ENCODE results near the gene PAN2.
"Not testable (repeated sequence)": the region's sequence is repeated elsewhere in the genome, so short reads cannot be mapped to it uniquely, and the experiment has no call there.

Gene PAN2

GRCh38 chr12:56341616-56342015 lies 7.8 kb upstream of the PAN2 start:
- DNase-seq (ENCODE audit: low read depth) = no peak

- DNase-seq (ENCODE audit: low read depth) = no peak
These were observed 5.3 kb upstream of the PAN2 start for GRCh38 chr12:56339158-56339422.

GRCh38 chr12:56338308-56339157 lies 4.7 kb upstream of the PAN2 start, which contains the start of gene IL23A:
IL23A (plus strand) TSS chr12:56338884; CDS start chr12:56339045, 161 bp downstream.
- no peak for DNase-seq (ENCODE audit: low read depth)

GRCh38 chr12:56337753-56338251 lies 4.0 kb upstream of the PAN2 start:
- DNase-seq (ENCODE audit: low read depth) = no peak

- no peak for DNase-seq (ENCODE audit: low read depth)
These were observed 2.8 kb upstream of the PAN2 start for GRCh38 chr12:56336361-56337167.

GRCh38 chr12:56335527-56335926 lies 1.7 kb upstream of the PAN2 start:
- not testable (repeated sequence) for DNase-seq (ENCODE audit: low read depth)

DNA sequence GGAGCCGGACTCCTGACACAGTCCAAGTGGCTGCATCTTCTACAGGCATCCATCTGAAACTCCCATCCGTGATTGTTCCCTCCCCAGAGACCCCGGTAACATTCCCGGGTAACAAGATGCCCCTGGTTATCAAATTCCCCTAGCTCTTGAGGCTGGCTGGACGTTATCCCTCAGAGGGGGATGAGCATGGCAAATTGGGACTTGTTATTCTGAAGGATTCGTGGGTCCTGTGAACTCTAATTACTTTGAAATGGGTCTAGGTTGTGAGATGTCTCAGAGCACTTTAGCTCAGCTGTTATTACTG lies 642 bp upstream of the PAN2 start:
- no peak for DNase-seq (ENCODE audit: low read depth)

- no peak for DNase-seq (ENCODE audit: low read depth)
These were observed 562 bp downstream of the PAN2 start for GRCh38 chr12:56333197-56333678.

- DNase-seq (ENCODE audit: low read depth) = no peak
These were observed 1.1 kb downstream of the PAN2 start for GRCh38 chr12:56332512-56333196.

- DNase-seq (ENCODE audit: low read depth) = no peak
These were observed 2.8 kb downstream of the PAN2 start for GRCh38 chr12:56330936-56331490.

GRCh38 chr12:56326533-56326932 lies 7.3 kb downstream of the PAN2 start:
- DNase-seq (ENCODE audit: low read depth) = no peak

DNA sequence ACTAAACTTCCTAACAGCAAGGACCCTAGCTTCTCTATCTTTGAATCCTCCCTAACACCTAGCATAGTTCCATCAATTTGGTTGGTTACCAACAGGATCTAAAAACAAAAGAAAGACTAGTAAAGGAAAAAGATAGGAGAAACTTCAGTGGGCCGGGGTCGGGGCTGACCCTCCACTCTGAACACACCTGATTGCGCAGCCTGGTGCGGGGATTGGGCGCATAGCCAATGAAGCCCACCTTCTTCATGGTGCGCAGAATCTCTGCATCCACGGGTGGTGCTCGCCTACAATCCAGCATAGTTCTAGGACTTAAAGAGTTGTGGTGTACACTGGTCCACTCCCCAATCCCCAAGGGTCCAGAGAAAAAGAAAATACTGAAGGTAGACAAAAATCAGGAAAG lies 7.7 kb downstream of the PAN2 start:
- no peak for DNase-seq (ENCODE audit: low read depth)

DNA sequence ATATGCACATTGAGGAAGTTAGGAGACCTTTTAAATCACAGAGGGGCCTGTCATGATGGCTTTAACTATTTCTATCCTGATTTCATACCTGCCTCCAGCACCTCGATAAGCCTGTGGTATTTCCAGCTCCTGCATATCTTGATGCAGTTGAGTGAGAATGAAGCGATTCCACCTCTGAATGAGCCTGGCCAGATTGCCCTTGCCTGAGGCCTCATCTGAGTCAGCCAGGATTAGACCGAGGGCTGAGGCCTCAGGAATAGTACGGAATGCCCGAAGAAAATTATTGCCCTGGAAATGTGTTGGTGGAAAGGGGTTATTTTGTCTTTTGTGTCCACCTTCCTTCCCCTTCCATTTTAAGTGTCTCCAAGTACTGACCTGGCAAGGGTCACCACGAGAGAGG lies 9.6 kb downstream of the PAN2 start:
- DNase-seq (ENCODE audit: low read depth) = no peak

- DNase-seq (ENCODE audit: low read depth) = not testable (repeated sequence)
These were observed 12.2 kb downstream of the PAN2 start for GRCh38 chr12:56321610-56322009.

GRCh38 chr12:56321027-56321426 lies 12.8 kb downstream of the PAN2 start:
- DNase-seq (ENCODE audit: low read depth) = no peak

DNA sequence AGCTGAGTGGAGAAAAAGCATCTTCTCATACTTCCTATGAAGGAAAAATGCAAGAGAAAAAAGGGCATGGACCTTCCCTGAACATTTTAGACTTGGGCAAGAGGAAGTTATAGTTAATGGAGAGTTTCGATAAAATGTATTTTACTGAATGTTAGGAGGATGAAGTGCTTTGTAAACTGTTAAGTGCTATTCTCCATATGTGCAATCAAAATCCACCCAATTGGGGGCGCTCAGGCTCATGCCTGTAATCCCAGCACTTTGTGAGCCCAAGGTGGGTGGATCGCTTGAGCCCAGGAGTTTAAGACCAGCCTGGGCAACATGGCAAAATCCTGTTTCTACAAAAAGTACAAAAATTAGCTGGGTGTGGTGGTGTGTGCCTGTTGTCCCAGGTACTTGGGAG lies 16.1 kb downstream of the PAN2 start:
- DNase-seq (ENCODE audit: low read depth) = no peak

- peak; percentile 93 for DNase-seq (ENCODE audit: low read depth)
These were observed 18.0 kb downstream of the PAN2 start, which contains the start of gene CNPY2 for GRCh38 chr12:56315622-56316473. CNPY2 (minus strand) TSS chr12:56315988; CDS start chr12:56315217, 771 bp downstream.

DNA sequence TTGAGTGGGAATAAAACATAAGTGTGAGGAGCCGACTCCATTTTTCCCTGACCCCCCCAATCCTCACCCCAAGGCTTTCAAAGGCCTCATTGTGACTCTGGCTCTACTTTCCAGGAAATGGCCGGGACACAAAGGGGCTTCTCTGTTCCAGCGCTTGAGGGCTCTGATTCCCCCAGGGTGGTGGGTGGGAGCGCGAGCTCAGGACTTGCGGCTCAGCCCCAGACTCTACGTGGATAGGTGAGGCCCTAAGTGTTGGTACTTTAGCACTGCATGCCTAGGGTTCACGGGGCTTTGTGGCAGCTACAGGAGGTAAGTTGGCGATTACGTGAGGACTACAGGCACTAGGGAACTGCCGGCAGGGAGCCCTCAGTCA lies 18.6 kb downstream of the PAN2 start:
- DNase-seq (ENCODE audit: low read depth) = no peak

- no peak for DNase-seq (ENCODE audit: low read depth)
These were observed 22.8 kb downstream of the PAN2 start for GRCh38 chr12:56311003-56311402.

DNA sequence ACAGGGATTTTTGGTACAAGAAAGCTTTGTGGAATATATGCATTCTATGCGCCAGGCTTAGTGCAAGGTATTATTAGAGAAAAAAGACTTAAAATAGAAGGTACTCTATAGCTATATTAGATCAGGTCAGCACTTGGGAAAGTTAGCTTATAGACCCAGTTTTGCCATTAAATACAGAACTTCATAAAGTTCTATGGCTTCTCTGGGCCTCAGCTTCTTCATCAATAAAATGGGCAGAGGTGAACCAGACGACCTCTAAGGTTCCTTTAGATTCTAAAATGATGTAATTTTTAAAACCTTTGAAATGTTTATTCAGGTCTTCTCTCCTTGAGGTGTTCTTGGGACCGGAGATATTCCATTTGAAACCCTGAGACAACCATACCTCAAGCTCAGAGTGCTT lies 25.1 kb downstream of the PAN2 start:
- no peak for DNase-seq (ENCODE audit: low read depth)

GRCh38 chr12:56307221-56307965 lies 26.4 kb downstream of the PAN2 start:
- no peak for DNase-seq (ENCODE audit: low read depth)

Data from HS-5 (cell line).